Ishikawa (cell line): Measurements from ENCODE around the gene HES7.

Experiments used
- CREB1 ChIP-seq: IDR thresholded peaks from 2 replicates; pipeline ENCODE4 v1.6.1; 2012; ENCODE audit warnings: low read depth
- EP300 ChIP-seq: IDR thresholded peaks from 2 replicates; pipeline ENCODE4 v1.6.1; 2012; ENCODE audit warnings: borderline replicate concordance
- FOXM1 ChIP-seq: IDR thresholded peaks from 2 replicates; pipeline ENCODE4 v1.6.1; 2012; ENCODE audit warnings: low read depth, borderline replicate concordance
- REST ChIP-seq: IDR thresholded peaks from 2 replicates; pipeline ENCODE4 v1.6.1; 2012; ENCODE audit warnings: low read depth, mild to moderate bottlenecking

- TF ChIP-seq EP300 (no peak), FOXM1 (no peak), REST (no peak), CREB1 (no peak)
These were observed 32.0 kb upstream of the HES7 start for GRCh38 chr17:8155996-8156245.
